ENCODE measurements around the gene DYRK3. TPM values are rescaled to one million over a fixed set of nuclear protein-coding genes. Genes with fewer than 3 reads are reported as not detected.
A peak's percentile ranks its signal among the peaks of the same experiment; 100 is the strongest.

DYRK3 gene
- total and polyA plus RNA-seq, 9 of the 15 experiments (the other 6 are each of a cell fraction or from before 2014, with no cell fraction given), result 4.5 to 33.7 (median 25.7) TPM

DNA sequence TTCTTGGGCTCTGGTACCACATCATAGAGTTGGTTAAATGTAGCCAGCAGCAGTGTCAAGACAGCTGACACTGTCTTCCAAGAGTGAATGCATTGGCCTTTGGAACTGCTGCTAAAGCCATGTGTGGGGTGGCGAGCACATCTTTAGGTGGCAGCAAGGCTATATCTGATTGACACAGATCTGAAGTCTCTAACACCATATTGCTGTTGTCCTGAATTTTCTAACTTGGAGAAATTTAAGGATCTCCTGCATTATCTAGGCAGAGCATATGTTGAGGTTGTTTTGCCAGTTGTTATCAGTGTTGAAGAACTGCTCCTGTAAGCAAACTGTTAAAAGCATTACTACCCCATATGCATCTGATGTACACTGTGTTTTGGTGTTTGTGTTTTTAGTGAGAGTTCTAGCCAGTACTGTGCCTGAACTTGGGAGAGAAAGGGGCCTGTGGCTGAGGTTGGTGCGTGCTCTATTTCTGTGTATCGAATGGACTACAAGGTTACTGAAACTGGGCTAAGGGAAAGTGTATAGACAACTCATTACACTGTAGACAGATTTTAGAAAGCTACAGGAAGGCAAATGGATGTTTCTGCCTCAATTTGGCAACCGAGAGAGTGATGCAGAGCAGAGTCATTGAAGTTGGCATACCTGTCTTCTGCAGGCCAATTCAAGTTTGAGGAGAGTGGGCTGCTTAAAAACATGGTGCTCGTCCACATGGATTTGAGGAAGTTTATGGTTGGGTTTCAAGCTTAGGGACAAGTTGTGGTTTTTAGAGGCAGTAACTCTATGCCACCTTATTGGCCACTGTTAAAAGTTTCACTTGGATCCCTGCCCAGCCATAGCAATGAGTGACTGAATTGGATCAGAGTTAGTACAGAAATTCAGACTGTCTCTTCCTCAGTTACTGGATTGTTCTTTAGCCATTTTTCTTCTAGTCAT lies 16.9 kb downstream of the DYRK3 start (continued):
- TF ChIP-seq, protein P1, sequence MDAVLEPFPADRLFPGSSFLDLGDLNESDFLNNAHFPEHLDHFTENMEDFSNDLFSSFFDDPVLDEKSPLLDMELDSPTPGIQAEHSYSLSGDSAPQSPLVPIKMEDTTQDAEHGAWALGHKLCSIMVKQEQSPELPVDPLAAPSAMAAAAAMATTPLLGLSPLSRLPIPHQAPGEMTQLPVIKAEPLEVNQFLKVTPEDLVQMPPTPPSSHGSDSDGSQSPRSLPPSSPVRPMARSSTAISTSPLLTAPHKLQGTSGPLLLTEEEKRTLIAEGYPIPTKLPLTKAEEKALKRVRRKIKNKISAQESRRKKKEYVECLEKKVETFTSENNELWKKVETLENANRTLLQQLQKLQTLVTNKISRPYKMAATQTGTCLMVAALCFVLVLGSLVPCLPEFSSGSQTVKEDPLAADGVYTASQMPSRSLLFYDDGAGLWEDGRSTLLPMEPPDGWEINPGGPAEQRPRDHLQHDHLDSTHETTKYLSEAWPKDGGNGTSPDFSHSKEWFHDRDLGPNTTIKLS (IDR thresholded peaks at IDR 0.05; ENCODE audit: borderline replicate concordance, low read depth), result no peak
- TF ChIP-seq MTA3 (IDR thresholded peaks at IDR 0.05; ENCODE audit: borderline replicate concordance) (peak; percentile 88; the same call in 1 of the 2 replicates), GATAD2B (IDR thresholded peaks at IDR 0.05; ENCODE audit: borderline replicate concordance) (peak; percentile 94), ARHGAP35 (IDR thresholded peaks at IDR 0.05; ENCODE audit: partially characterized antibody) (no peak), TAF1 (IDR thresholded peaks at IDR 0.05; ENCODE audit: control insufficient read depth, extremely low read depth, insufficient read depth, low read length, severe bottlenecking) (no peak), STAT5A (IDR thresholded peaks at IDR 0.05; ENCODE audit: borderline replicate concordance, low read length) (peak; percentile 90), MEIS2 (IDR thresholded peaks at IDR 0.05; ENCODE audit: partially characterized antibody) (peak; percentile 76), KHSRP (IDR thresholded peaks at IDR 0.05) (no peak; the same call in 1 of the 2 replicates), FOXA1 (IDR thresholded peaks at IDR 0.05; ENCODE audit: borderline replicate concordance) (no peak), ETS2 (tag; IDR thresholded peaks at IDR 0.05; ENCODE audit: borderline replicate concordance, poor library complexity, severe bottlenecking) (no peak), ZNF696 (CRISPR knock-in tag; conservative IDR thresholded peaks at IDR 0.05) (no peak), CBFA2T2 (conservative IDR thresholded peaks at IDR 0.05) (peak; percentile 96), NR1H2 (CRISPR knock-in tag; IDR thresholded peaks at IDR 0.05) (0 out of 2 replicates have a peak, but pooled peaks have one; percentile 38), HNRNPUL1 (IDR thresholded peaks at IDR 0.05; ENCODE audit: low read length) (no peak; the same call in none of the 2 replicates), CREBBP (IDR thresholded peaks at IDR 0.05; ENCODE audit: low read depth, low read length) (no peak), EZH2 (IDR thresholded peaks at IDR 0.05; ENCODE audit: borderline replicate concordance, low read depth, low read length) (no peak; the same call in 1 of the 2 replicates), FOXA3 (CRISPR knock-in tag; conservative IDR thresholded peaks at IDR 0.05 in 1 of 2, IDR thresholded peaks at IDR 0.05 in 1 of 2) (peak; percentile 63 to 73; a peak in 3 of 4 replicates), SIRT6 (IDR thresholded peaks at IDR 0.05; ENCODE audit: low read depth, low read length) (no peak), ZKSCAN8 (CRISPR knock-in tag; IDR thresholded peaks at IDR 0.05) (0 out of 2 replicates have a peak, but pooled peaks have one; percentile 74), SPI1 (IDR thresholded peaks at IDR 0.05; ENCODE audit: borderline replicate concordance, low read depth, low read length) (no peak), HDGF (IDR thresholded peaks at IDR 0.05) (no peak; the same call in 1 of the 2 replicates), ELF2 (CRISPR knock-in tag; IDR thresholded peaks at IDR 0.05) (no peak), ZNF507 (tag; conservative IDR thresholded peaks at IDR 0.05) (no peak), SP1 (CRISPR knock-in tag; IDR thresholded peaks at IDR 0.05) (peak; percentile 34; the same call in 1 of the 2 replicates)
- TF ChIP-seq, protein P2, sequence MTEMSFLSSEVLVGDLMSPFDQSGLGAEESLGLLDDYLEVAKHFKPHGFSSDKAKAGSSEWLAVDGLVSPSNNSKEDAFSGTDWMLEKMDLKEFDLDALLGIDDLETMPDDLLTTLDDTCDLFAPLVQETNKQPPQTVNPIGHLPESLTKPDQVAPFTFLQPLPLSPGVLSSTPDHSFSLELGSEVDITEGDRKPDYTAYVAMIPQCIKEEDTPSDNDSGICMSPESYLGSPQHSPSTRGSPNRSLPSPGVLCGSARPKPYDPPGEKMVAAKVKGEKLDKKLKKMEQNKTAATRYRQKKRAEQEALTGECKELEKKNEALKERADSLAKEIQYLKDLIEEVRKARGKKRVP (CRISPR knock-in tag; IDR thresholded peaks at IDR 0.05), result peak; percentile 16; the same call in 1 of the 2 replicates
- TF ChIP-seq, protein P3, sequence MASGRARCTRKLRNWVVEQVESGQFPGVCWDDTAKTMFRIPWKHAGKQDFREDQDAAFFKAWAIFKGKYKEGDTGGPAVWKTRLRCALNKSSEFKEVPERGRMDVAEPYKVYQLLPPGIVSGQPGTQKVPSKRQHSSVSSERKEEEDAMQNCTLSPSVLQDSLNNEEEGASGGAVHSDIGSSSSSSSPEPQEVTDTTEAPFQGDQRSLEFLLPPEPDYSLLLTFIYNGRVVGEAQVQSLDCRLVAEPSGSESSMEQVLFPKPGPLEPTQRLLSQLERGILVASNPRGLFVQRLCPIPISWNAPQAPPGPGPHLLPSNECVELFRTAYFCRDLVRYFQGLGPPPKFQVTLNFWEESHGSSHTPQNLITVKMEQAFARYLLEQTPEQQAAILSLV (tag; IDR thresholded peaks at IDR 0.05), result no peak; the same call in 1 of the 2 replicates
